HL-60 (cell line): Measurements from ENCODE around the gene PTPRN2.

Experiments used
- DNase-seq, 2 experiments: peaks; one replicate each; pipeline ENCODE4 v3.0.0-alpha.2; 2010 to 2020; ENCODE audit warnings: low read depth in 1 of 2, low spot score in 1 of 2
- H3K27ac ChIP-seq: fragments of 250-450 bp; sonication (Bioruptor Pico); replicated peaks from 2 replicates; pipeline ENCODE4 v1.5.1; 2020; ENCODE audit warnings: mild to moderate bottlenecking, moderate library complexity
- H3K27me3 ChIP-seq: fragments of 250-450 bp; sonication (Bioruptor Pico); 2 replicates; pipeline ENCODE4 v1.5.1; 2021; ENCODE audit warnings: mild to moderate bottlenecking, moderate library complexity; ENCODE audit not compliant: insufficient read depth, poor library complexity, severe bottlenecking
- H3K4me3 ChIP-seq: replicated peaks from 2 replicates; pipeline ENCODE4 v1.5.1; 2011; ENCODE audit warnings: mild to moderate bottlenecking, control low read depth, low read length; ENCODE audit not compliant: insufficient read depth
- CTCF ChIP-seq: IDR thresholded peaks from one replicate; pipeline ENCODE4 v1.5.1; 2011; ENCODE audit warnings: low read length, control low read depth, inconsistent platforms; ENCODE audit not compliant: insufficient read depth
- GABPA ChIP-seq: IDR thresholded peaks from 2 replicates; pipeline ENCODE4 v1.6.1; 2012; ENCODE audit warnings: low read depth
- POLR2AphosphoS5 ChIP-seq: IDR thresholded peaks from 2 replicates; pipeline ENCODE4 v1.6.1; 2012; ENCODE audit warnings: low read depth
- REST ChIP-seq: IDR thresholded peaks from 2 replicates; pipeline ENCODE4 v1.6.1; 2012; ENCODE audit warnings: low read depth; ENCODE audit not compliant: insufficient replicate concordance
- SPI1 ChIP-seq: IDR thresholded peaks from 2 replicates; pipeline ENCODE4 v1.6.1; 2012; ENCODE audit warnings: low read depth, mild to moderate bottlenecking, borderline replicate concordance

Gene PTPRN2

GRCh38 chr7:158073845-158074840, 513.5 kb downstream of the PTPRN2 start:
- no peak overlapping the region for H3K4me3 ChIP-seq
- no peak overlapping the region for H3K27ac ChIP-seq
- TF ChIP-seq POLR2AphosphoS5 (no peak), REST (no peak), GABPA (no peak), CTCF (no peak), SPI1 (no peak)
- DNase-seq: no peak
- H3K27me3 ChIP-seq: no peaks in the 10 kb centered on the region

- no peak for TF ChIP-seq SPI1
- TF ChIP-seq REST: no peak
- TF ChIP-seq GABPA: no peak
- TF ChIP-seq CTCF: no peak
- no peak overlapping the region for H3K4me3 ChIP-seq
- no peak overlapping the region for H3K27ac ChIP-seq
- no peak for DNase-seq
- H3K27me3 ChIP-seq: no peaks in the 10 kb centered on the region
Measured at GRCh38 chr7:158072991-158073730, 514.5 kb downstream of the PTPRN2 start.

- Histone ChIP-seq H3K27me3 (no peaks in the 10 kb centered on the region), H3K4me3 (no peak overlapping the region), H3K27ac (no peak overlapping the region)
- TF ChIP-seq SPI1: no peak
- TF ChIP-seq GABPA: no peak
- no peak for TF ChIP-seq CTCF
- TF ChIP-seq REST: no peak
- TF ChIP-seq POLR2AphosphoS5: no peak
- no peak for DNase-seq
Measured at GRCh38 chr7:158070222-158070920, 517.3 kb downstream of the PTPRN2 start.
